RKO (cell line): Measurements from ENCODE around the gene SHISA3.

Experiments
- DNase-seq: peaks from one replicate; pipeline ENCODE4 v3.0.0-alpha.2; 2016; ENCODE audit warnings: low spot score

The SHISA3 gene

DNA sequence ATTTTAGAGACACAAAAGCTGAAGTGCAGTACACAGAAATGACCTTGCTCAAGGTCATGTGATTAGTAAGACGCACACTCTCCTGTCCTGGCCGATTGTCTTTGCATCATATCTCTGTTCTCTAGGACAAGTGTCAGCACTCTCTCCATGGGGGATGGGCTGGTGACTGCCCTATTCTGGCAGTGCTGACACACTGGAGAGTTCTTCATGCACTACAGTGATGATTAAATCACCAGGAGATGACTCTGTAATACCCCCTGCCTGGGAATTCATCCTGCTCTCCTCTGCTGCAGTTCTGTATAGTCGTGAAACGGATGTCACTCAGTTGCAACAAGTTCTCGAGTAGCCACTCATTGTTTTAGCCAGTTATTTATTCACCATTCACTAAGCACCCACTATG lies 5.3 kb upstream of the SHISA3 start:
- peak; percentile 35 for DNase-seq

DNA sequence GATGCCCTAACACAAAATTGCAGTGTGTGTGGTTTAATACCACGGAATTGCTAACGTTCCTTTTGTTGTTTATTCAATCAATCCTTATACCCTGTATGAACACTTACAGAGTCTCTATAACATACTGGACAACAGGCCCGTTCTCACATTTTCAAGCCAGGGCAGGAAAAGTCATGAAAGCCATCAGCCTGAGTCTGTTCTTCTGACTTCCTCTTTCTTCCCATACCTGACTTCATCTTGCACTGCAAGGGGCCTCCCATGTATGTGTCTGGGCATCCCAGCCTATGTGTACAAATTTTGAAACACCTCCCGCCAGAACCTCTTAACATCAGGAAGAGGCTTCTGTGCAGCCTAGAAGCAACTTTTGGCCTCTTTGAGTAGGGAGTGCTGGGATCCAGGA lies 4.9 kb upstream of the SHISA3 start:
- DNase-seq = no peak

DNA sequence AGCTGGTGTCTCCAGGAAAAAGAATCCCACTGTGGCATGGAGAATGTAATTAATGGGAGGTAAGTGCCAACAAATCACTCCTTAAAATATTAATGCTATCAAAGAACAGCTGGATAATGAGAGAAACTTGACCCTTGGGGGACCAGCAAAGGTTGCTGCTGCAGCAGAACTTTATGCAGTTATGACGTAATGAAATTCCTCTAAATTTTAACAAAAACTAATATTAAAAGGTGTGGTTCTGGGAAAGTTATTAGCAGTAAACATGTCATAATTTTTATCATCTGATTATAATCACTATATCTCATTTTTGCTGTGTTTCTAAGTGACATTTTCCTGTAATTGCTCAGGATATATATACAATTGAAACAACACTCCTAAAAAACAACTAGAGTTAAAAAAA lies 1.7 kb upstream of the SHISA3 start:
- DNase-seq = no peak

DNA sequence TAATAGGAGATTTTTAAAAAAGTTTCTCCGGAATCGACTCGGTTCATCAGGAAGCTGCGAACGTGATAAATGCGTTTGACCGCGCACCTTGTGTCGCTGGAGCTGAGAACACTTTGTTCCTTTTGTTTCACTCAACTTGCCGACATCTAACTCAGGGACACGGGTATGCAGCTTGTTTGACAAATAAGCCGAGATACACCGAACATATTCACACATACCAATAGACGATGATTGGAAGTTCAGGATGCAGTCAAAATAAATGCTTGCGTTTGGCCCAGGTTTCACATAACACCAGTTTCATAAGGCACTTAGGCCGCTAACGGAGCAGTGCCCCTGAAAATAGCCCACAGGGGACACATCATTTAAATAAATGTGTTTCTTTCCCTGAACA lies 932 bp upstream of the SHISA3 start:
- DNase-seq = no peak

DNA sequence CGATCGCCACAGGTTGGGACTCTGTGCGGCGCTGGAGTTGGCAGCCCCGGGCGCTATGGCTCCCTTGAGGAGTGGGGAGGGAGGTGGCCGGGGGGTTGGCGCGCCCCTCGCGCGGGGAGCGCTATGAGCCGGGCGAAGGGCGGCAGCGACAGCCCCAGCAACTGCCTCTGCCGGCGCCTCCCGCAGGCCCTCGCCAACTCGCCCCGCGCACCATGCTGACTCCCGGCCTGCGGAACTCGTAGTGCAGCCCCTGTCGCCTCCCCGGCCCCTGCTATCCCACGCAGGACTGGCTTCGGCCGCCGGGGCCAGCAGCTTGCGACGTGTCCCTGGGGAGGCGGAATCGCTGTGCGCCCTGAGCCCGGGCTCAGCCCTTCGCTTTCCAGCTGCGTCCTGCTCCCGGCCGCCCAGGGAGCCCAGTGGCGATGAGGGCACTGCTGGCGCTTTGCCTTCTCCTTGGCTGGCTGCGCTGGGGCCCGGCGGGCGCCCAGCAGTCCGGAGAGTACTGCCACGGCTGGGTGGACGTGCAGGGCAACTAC lies 415 bp downstream of the SHISA3 start:
- DNase-seq = no peak

DNA sequence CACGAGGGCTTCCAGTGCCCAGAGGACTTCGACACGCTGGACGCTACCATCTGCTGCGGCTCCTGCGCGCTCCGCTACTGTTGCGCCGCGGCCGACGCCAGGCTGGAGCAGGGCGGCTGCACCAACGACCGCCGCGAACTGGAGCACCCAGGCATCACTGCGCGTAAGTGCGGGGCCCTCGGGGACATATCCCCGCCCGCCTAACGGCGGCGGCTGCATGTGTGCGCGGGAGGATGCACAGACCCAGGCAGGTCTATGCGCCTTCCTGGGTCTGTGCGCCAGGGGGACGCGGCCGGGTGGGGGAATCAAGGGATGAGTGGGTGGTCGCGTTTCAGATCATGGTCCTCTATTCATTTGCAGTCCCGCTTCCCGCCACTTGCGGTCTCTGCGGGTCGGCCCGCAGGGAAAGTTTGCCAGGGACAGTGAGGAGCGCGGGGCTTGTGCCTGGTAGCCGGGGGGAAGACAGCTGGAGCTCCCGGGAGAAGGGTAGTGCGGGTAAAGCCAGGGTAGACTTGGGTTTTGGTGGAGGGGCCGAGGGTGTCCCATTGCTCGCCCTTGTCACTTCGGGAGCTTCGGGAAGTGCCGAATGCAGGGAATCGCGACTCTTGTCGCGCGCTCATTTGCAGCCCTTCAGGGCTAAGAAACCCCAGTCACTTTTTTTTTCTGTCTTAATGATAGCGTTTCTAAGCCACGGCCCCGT lies 1.0 kb downstream of the SHISA3 start:
- no peak for DNase-seq

DNA sequence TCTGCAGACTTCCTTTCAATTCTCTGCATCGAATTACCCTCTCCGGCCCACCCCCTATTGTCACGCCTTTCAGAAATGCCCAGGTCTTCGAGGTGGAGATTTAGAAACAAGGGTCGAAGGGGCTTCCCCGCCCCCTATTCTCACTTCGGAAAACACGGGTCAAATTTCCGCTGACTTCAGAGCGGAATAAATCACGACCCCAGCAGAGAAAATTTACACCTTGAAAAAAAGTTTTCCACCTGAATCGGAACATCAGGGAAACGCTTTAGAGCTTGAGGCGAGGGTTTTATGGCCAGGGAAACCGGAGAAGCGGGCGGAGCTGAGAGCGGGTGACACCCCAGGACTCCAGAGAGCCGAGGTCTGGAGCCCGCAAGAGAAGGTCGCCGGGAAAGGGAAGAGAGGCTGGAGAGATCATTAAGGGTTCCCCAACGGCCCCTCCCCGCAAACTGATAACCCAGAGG lies 1.6 kb downstream of the SHISA3 start:
- DNase-seq = no peak

DNA sequence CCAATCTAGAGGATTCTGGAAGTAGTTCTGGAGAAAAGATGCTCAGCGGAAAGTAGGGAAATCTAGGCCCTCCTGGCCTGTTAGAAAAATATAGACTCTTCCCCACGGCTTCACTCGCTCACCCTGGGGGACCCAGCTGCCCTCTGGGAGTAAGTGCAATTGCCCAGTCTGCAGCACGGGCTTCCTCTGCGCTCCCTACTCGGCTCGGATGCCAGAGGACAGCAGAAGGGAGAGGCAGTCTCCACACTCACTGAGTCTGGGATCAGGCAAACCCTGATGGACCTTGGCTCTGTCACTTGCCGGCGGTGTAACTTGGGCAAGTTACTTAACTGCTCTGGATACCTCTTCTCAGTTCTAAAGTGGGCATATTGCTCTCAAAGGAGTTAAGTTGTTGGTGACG lies 2.1 kb downstream of the SHISA3 start:
- DNase-seq = no peak

DNA sequence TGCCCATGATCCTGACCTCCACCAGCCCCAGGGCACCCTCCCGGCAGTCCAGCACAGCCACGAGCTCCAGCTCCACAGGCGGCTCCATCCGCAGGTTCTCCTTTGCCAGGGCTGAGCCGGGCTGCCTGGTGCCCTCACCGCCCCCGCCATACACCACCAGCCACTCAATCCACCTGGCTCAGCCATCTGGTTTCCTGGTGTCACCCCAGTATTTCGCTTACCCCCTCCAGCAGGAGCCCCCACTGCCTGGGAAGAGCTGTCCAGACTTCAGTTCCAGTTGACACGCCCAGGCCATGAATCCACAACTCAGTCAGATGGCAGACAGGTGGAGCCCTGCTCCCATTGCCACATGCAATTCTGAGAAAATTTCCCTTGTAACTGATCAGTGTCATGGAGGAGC lies 3.9 kb downstream of the SHISA3 start:
- no peak for DNase-seq

DNA sequence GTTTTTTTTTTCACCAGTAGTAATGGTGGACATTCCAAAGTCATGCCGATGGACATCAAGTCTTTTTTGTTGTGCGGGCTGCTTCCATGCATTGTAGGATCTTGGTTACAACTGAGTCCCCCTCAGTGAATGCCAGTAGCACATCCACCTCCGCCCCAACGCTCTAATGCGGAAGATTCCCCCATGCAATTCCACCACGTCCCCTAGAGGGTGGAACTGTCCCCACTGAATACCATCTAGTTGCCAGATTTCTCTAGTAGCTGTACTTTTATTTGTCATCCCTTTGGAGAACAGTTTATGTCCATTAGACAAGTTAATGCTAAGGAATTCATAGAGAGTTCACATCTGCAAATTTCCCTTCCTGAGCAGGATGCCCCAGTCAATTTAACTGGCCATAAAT lies 6.7 kb downstream of the SHISA3 start:
- no peak for DNase-seq

DNA sequence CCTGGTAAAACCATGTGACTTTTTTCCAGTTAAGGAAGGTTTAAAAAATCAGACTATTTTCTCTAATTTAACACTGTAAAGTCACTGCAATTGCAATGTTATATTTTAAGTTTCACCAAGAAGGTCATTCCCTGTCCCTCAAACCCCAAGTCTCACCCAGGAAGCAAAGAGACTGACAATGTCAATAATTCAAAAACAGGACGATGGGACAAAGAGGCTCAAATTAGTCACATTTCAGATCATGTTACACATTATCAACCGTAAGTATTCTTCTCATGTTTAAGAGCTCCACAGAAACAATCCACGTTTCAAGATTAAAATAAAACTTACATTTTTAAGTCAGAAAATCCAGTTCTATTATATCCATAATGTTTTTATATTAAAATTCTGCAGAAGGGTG lies 13.2 kb downstream of the SHISA3 start:
- DNase-seq = no peak

DNA sequence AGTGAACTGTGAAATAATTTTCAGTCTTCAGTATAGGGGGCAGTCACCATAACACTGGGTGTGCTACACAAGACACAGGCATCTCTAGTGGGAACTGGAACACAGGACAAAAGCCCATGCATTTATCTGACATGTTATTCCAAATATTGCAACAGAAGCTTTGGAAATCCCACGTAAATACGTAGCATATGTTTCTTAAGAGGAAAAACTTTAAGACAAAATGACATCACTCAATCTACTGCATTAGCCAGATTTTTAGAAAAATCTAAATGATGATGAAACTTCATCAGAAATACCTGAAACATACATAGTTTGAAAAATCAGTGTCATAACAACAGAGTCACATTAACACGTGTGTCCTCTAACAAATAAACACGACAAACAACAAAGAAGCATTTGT lies 14.5 kb downstream of the SHISA3 start:
- DNase-seq = no peak

DNA sequence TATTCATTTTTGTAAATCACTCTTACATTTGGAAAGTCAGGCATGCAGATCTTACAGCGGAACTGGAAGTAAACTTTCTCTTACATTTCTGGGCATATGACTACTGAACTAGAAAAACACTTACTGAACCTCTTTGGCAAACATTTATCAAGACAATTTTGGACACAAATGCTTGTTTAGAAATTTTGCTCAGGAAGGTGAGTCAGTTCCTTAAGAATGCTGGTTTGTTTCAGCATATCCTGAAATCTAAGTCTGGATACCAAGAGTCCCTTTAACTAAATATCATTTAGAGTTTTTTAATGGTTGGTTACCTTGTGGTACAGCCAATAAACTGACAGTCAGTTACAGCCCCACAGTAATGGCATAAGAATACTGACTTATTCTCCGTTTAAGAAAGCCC lies 15.0 kb downstream of the SHISA3 start:
- no peak for DNase-seq

DNA sequence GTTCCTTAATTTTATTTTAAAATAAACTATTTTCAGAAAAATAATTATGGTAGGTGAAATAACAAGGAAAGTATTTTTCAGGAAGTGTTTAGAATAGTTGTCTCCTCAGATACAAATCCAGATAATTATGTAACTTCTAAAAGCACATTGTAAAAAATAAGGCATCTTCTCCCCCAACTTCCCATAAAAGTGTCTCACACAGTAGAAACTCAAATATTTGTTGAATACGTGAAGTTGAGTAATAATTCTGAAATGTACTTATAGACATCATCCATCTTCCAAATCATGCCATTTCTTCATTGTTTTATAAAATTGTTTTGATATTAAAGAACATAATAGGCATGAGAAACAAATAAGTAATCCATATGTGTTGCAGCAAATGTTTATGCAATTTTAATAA lies 18.0 kb downstream of the SHISA3 start:
- no peak for DNase-seq

DNA sequence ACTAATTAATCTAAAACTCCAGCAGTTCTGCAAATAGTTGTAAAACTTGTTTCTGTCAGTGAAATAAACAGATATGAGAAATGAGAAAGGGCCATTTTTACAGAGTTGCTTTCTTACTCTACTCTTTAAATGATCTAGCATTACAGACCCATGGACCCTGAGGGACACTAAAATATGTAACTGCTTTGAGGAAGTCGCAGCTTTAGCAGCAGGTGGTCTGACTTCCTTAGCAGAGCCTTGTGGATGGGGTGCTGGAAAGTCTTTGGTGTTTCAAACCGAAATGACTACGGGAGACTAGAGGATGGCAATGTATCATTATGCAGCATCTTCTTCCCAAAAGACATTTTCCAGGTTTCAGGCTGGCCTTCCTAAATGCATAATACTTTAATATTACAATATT lies 18.7 kb downstream of the SHISA3 start:
- DNase-seq = no peak

DNA sequence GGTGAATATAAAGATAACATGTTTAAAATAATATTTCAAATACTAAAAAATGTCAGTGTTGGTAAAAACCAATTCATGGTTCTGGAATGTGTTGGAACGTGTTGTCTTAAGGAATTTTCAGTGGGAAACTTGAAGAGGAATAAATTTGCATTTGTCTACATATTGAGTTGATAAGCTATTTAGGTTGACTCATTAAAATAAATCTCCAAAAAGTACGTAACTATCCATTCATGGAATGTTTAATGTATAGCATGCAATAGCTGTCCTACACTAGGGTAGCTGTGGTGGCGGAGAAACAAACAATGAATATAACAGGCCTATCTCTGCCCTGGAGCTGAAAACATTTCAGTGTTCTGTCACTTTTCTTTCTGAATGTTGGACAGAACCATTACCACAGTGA lies 20.3 kb downstream of the SHISA3 start:
- no peak for DNase-seq

DNA sequence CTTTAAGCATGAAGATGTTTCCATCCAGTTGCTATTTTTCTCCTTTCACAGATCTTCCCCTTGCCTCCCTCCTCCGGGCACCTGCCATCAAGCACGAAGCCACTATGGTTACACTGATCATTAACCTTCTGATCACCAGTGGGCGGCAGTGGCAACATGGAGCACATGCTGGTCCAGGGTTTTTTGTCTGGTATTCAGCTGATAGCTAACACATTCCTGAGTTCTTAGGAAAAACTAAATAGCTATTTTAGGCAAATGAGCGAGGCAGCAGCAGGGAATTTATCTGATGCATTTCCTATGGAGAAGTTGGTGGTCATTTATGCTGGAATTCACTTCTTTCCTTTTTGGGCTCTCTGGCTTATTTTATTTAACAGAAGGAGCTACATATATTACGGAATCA lies 22.9 kb downstream of the SHISA3 start:
- no peak for DNase-seq

DNA sequence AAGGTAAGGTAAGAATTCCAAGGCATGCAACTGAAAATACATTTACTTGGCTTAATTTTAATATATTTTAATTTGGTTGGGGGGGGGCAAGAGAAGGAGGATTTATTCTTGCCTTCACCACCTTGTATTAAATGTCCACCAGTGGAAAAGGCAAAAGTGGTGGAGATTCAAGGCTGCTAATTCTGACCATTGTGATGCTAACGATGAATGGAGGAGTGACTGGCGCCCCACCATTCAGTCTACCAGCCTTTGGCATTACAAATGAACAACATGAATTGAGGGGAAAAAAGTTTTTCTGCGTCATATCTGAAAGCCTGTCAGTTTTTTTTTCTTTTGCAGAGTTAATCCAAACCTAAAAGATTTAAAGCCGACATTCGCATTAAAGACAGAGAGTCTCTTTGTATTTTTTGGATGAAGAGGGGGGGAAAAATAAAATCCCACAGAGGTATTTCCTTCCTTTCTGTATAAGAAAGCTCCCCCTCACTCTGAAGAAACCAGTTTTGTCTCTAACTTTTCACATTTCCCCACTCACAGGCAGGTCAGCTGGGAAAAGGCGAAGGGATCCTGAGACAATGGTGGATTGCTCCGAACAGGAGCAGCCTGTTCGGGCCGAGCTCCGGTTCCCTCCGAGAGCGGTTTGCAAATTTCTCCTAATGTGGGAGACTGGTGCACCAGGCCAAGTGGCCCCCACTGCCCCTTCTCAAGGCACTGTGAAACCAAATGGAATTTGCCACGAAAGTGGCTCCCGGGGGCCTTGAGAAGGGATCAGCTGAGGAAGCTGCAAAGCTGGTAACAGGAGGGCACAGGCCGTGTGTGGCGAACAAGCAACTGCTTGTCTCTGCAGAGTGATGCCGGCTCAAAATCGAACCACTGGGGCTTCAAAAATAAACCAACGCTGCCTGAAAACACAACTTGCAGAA lies 28.1 kb downstream of the SHISA3 start:
- no peak for DNase-seq

DNA sequence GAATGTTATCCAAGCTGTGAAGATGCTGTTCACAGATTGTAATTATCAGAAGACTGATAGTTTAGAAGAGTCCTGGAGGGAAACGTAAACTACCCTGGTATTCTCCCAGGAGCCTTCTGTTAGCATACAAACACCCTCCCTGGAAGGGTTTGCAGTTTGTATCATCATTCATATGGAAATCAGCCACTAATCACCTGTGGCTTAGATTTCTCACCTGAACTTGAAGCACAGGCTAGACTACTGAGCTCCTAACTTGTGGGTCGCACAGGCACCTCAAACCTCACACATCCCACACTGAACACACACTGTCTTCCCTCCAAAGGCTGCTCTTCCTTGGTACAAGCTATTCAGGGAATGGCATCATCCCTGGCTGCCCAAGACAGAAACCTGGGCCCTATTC lies 30.7 kb downstream of the SHISA3 start:
- no peak for DNase-seq

DNA sequence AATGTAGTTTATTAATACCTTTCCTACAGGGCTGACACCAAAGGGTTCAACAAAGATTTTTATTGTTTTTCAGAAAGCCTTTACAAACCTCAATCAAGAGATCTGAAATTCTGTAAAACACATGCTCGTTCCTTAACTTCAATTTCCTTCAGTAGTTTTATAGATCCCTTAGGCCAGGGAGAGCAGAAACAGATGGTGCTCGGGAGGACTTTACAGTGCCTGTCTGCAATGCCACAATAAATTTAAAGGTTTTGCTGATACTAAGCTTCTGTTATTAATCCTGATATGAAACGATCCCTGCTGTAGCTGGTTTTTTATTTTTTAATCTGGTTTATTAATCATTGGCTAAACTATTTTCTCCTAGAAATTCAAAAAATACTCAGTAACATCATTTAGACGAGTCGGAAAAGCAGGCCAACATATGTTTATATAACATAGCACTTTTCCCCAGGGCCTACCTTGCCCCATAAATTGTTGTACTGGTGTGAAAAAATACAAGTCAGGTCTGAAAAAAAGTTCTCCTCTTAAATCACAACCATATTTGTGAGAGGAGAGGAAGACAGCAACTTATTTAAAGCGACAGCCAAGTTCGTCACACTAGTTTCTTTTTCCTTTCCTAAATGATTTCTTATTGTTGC lies 39.8 kb downstream of the SHISA3 start:
- no peak for DNase-seq

DNA sequence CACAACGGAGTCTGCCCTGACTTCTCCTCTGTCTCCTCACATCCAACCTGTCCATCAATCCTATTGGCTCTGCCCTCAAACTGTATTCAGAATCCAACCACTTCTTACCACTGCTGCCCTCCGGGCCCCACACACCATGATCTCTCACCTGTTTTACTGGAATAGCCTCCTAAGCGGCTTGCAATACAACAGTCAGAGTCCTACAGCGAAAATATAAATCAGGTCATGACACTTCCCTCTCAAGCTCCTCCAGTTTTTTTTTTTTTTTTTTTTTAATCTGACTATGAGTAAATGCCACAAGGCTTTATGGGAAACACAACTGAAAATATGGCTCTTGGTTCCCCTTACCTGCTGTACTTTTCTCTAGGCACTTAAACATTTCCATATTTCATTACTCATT lies 42.8 kb downstream of the SHISA3 start:
- no peak for DNase-seq

DNA sequence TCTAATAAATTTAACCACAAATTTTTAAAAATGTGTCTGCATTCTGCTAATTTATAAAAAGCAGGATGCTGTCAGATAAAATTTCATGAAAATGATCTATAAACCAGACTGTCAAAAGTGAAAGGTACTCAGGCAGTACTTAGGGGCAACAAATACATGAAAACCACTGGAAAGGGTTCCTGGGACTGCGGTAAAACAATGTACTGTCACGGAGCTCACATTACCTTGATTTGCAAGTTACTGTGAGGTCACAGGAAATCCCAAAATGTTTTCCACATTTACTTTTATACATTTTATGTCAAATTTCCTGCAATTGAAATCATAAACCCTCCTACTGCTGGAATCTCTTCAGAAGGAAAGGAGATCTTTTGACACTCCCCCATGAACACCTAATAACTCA lies 45.3 kb downstream of the SHISA3 start:
- no peak for DNase-seq

DNA sequence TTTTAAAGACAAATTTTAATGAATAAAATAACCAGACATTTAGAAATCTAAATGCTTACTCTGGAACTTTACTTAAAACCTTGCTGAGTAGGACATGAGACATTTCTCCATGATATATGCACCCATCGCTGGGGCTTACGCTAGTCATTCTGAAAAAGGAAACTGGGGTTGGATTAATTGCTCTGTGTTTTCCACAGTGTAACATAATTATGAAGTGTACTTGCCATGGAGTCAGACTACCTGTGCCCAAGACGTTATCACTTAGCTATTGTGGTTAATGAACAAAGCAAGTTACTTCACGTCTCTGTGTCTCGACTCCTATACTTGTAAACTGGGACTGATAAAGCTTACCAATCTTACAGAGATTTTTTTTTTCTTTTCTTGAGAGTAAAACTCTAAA lies 47.8 kb downstream of the SHISA3 start:
- no peak for DNase-seq
